Tibial nerve (tissue), 4 donors: ENCODE measurements around the gene CANT1. TPM values are rescaled to one million over a fixed set of nuclear protein-coding genes. Genes with fewer than 3 reads are reported as not detected.

ENCODE experiments used
- DNase-seq, 2 donors: peaks; one replicate each; pipeline ENCODE4 v3.0.0-alpha.2; 2019; ENCODE audit warnings: low spot score in 2 of 2
- H3K27ac ChIP-seq, 4 donors: fragments of 200-600 bp; sonication (generic) in 3 of 4; one replicate each; pipeline ENCODE4 v1.5.1; 2017 to 2019; ENCODE audit warnings: mild to moderate bottlenecking in 1 of 4
- H3K27me3 ChIP-seq, 2 donors: fragments of 200-600 bp; sonication (generic) in 1 of 2; one replicate each; pipeline versions ENCODE4 v1.5.1 to v1.6.0; 2017 to 2019
- H3K36me3 ChIP-seq, 3 donors: fragments of 200-600 bp; sonication (generic); one replicate each; pipeline ENCODE4 v1.5.1; 2018 to 2019
- H3K4me1 ChIP-seq, 4 donors: fragments of 200-600 bp; sonication (generic) in 3 of 4; one replicate each; pipeline ENCODE4 v1.5.1; 2017 to 2019
- H3K4me3 ChIP-seq, 4 donors: fragments of 200-600 bp; sonication (generic) in 3 of 4; one replicate each; pipeline ENCODE4 v1.5.1; 2017 to 2019; ENCODE audit warnings: mild to moderate bottlenecking in 1 of 4, moderate library complexity in 1 of 4
- H3K9me3 ChIP-seq, 4 donors: fragments of 200-600 bp; sonication (generic) in 3 of 4; one replicate each; pipeline ENCODE4 v1.5.1; 2017 to 2019
- CTCF ChIP-seq, 5 experiments: fragments of 200-600 bp in 3 of 5; fragments of 450-650 bp in 2 of 5; sonication (generic) in 3 of 5; IDR thresholded peaks; one replicate each; pipeline ENCODE4 v1.5.1; 2016 to 2019; ENCODE audit warnings: antibody characterized with exemption in 5 of 5, mild to moderate bottlenecking in 3 of 5, moderate library complexity in 2 of 5
- EP300 ChIP-seq, 2 donors: sonication (generic); formaldehyde crosslinking; IDR thresholded peaks; one replicate each; pipeline ENCODE4 v1.6.1; 2017; ENCODE audit warnings: antibody characterized with exemption in 2 of 2, mild to moderate bottlenecking in 1 of 2
- POLR2A ChIP-seq, 2 donors: fragments of 450-650 bp; IDR thresholded peaks; one replicate each; pipeline ENCODE4 v1.6.1; 2017; ENCODE audit warnings: antibody characterized with exemption in 2 of 2, mild to moderate bottlenecking in 2 of 2, moderate library complexity in 2 of 2
- WGBS, 2 donors: methylation state at CpG; one replicate each; pipeline ENCODE4 v1.1.5; 2018; 5-methylcytosine and 5-hydroxymethylcytosine counted together
- total RNA-seq, 4 donors: library from RNA; depleted of rRNA; stranded (reverse); fragments of >200 nt; gene quantifications; one replicate each; pipeline ENCODE4 v1.1.0, GENCODE V29; 2016

CANT1 gene
- total RNA-seq, 4 donors from 2014 or later = 21.0 to 27.3 (median 25.5) TPM

- WGBS, 2 donors = 75 to 76% methylated on average over 17 to 23 of the region's 23 CpGs
- peak overlapping the region in 3 of 4 donors; percentile 73 to 86 (median 83) for H3K27ac ChIP-seq
- H3K27me3 ChIP-seq = no peaks in the 10 kb centered on the region
- peaks cover 0 to 27% (median 0%) of the 10 kb centered on the region in 3 donors for H3K36me3 ChIP-seq
- no peak overlapping the region for H3K4me3 ChIP-seq
- H3K9me3 ChIP-seq = no peaks in the 10 kb centered on the region
- TF ChIP-seq CTCF (IDR thresholded peaks at IDR 0.05) = no peak
- no peak for TF ChIP-seq EP300 (IDR thresholded peaks at IDR 0.05)
- no peak for TF ChIP-seq POLR2A (IDR thresholded peaks at IDR 0.05)
- peaks cover 0 to 81% (median 50%) of the 10 kb centered on the region in 4 donors for H3K4me1 ChIP-seq
- no peak for DNase-seq
Measured at GRCh38 chr17:78973792-78974520, 35.6 kb downstream of the CANT1 start.

GRCh38 chr17:78973196-78973595 lies 36.4 kb downstream of the CANT1 start:
- H3K4me1 ChIP-seq = peaks cover 0 to 73% (median 42%) of the 10 kb centered on the region in 4 donors

GRCh38 chr17:78972507-78973105 lies 37.0 kb downstream of the CANT1 start:
- WGBS, 2 donors = 83 to 91% methylated on average over 14 to 15 of the region's 15 CpGs
- H3K4me3 ChIP-seq = no peak overlapping the region
- H3K9me3 ChIP-seq = no peaks in the 10 kb centered on the region
- H3K4me1 ChIP-seq = peaks cover 0 to 67% (median 36%) of the 10 kb centered on the region in 4 donors
- peak overlapping the region in 2 of 4 donors; percentile 83 to 86 for H3K27ac ChIP-seq
- TF ChIP-seq CTCF (IDR thresholded peaks at IDR 0.05) (no peak), EP300 (IDR thresholded peaks at IDR 0.05) (no peak), POLR2A (IDR thresholded peaks at IDR 0.05) (no peak)
- H3K27me3 ChIP-seq = no peaks in the 10 kb centered on the region
- no peak for DNase-seq
- peaks cover 0 to 40% (median 0%) of the 10 kb centered on the region in 3 donors for H3K36me3 ChIP-seq

More at GRCh38 chr17:78973196-78973595, 36.4 kb downstream of the CANT1 start:
- Histone ChIP-seq H3K27me3 (no peaks in the 10 kb centered on the region), H3K27ac (peak overlapping the region in 2 of 4 donors; percentile 83 to 86), H3K9me3 (no peaks in the 10 kb centered on the region), H3K4me3 (no peak overlapping the region), H3K36me3 (peaks cover 0 to 34% (median 0%) of the 10 kb centered on the region in 3 donors)
- TF ChIP-seq POLR2A (IDR thresholded peaks at IDR 0.05) = no peak
- TF ChIP-seq CTCF (IDR thresholded peaks at IDR 0.05) = no peak
- no peak for TF ChIP-seq EP300 (IDR thresholded peaks at IDR 0.05)
- WGBS, 2 donors = 63 to 67% methylated on average over 9 to 11 of the region's 11 CpGs
- no peak for DNase-seq

- WGBS, 2 donors = 68 to 74% methylated on average over 21 of the region's 22 CpGs
- DNase-seq = no peak
- Histone ChIP-seq H3K36me3 (peaks cover 0 to 40% (median 0%) of the 10 kb centered on the region in 3 donors), H3K4me3 (no peak overlapping the region), H3K9me3 (no peaks in the 10 kb centered on the region), H3K27ac (peak overlapping the region; percentile 13 to 78 (median 52)), H3K27me3 (no peaks in the 10 kb centered on the region), H3K4me1 (peaks cover 0 to 65% (median 30%) of the 10 kb centered on the region in 4 donors)
- TF ChIP-seq CTCF (IDR thresholded peaks at IDR 0.05) (no peak), EP300 (IDR thresholded peaks at IDR 0.05) (no peak), POLR2A (IDR thresholded peaks at IDR 0.05) (no peak)
Measured at GRCh38 chr17:78971756-78972506, 37.6 kb downstream of the CANT1 start.
